BLaER1 (cell line): ENCODE data around the gene PHLDB1.

Source experiments
- H3K27ac ChIP-seq: shearing (Covaris generic); formaldehyde crosslinking; 2 replicates; pipeline ENCODE4 v1.8.1; 2022
- H3K27me3 ChIP-seq: shearing (Covaris generic); formaldehyde crosslinking; 2 replicates; pipeline ENCODE4 v1.8.1; 2022
- H3K36me3 ChIP-seq: shearing (Covaris generic); formaldehyde crosslinking; 2 replicates; pipeline ENCODE4 v1.8.1; 2022
- H3K4me1 ChIP-seq: shearing (Covaris generic); formaldehyde crosslinking; 2 replicates; pipeline ENCODE4 v1.8.1; 2022
- H3K4me2 ChIP-seq: shearing (Covaris generic); formaldehyde crosslinking; 2 replicates; pipeline ENCODE4 v1.8.1; 2022
- H3K4me3 ChIP-seq: shearing (Covaris generic); formaldehyde crosslinking; 2 replicates; pipeline ENCODE4 v1.8.1; 2022
- H3K9ac ChIP-seq: shearing (Covaris generic); formaldehyde crosslinking; 2 replicates; pipeline ENCODE4 v1.8.1; 2022
- H3K9me3 ChIP-seq: shearing (Covaris generic); formaldehyde crosslinking; 2 replicates; pipeline ENCODE4 v1.8.1; 2022
- H4K20me1 ChIP-seq: shearing (Covaris generic); formaldehyde crosslinking; 2 replicates; pipeline ENCODE4 v1.8.1; 2022
- Cebpa-rat ChIP-seq: shearing (Covaris generic); IDR thresholded peaks from 2 replicates; pipeline ENCODE4 v1.8.1; 2022

Gene PHLDB1

DNA sequence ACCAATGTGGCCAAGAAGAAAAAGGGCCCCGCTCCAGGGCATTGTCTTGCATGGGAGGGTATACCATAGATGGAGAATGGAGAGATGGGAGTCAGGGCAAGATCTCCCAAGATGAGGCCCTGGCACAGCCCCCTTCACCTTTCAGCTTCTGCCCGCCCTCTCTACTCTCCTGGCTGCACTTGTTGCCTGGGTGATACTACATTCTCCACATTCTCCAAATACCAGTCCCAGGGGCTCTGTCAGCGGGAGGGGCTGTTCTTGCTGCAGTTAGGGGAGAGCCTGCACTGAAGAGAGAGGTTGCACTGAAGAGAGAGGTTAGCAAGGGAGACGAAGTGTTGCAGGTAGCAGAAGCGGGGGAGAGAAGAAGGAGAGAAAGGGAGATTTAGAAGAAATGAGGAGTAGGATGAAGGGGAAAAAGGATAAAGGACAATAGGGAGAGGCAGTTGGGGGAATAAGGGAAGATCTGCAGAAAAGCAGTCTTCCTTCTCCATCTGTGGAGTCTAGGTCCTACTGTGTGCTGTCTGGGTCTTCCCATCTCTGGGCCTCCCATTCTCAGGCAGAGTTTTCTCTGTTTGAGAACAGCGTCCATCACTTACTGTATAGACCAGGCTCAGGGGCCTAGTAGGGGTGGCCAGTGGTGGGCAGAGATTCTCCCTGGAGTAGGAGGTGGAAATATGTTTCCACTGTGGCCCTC is 8.0 kb downstream of the PHLDB1 start:
- no peaks in the 10 kb centered on the region for H3K36me3 ChIP-seq
- H3K9me3 ChIP-seq: no peaks in the 10 kb centered on the region
- no peak overlapping the region for H3K9ac ChIP-seq
- peaks cover 43% of the 10 kb centered on the region for H3K27me3 ChIP-seq
- TF ChIP-seq Cebpa-rat: no peak
- H4K20me1 ChIP-seq: peaks cover 4% of the 10 kb centered on the region
- no peak overlapping the region for H3K27ac ChIP-seq
- no peak overlapping the region for H3K4me2 ChIP-seq
- H3K4me1 ChIP-seq: peaks cover 31% of the 10 kb centered on the region
- H3K4me3 ChIP-seq: no peak overlapping the region

DNA sequence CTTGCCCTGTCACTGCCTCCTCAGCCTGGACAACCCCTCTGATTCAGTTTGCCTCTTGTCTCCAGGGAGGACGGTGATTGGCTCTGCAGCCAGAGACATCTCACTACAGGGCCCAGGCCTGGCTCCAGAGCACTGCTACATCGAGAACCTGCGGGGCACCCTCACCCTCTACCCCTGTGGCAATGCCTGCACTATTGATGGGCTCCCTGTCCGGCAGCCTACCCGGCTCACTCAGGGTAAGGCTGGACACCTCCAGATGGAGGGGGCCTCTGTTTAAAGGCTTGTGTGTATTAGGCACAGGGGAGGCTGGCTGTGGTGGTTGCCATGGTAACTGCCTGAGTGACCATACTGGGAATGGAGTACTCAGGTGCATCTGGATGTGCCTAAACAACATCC is 8.6 kb downstream of the PHLDB1 start:
- Histone ChIP-seq H3K4me2 (no peak overlapping the region), H3K9ac (no peak overlapping the region), H3K9me3 (no peaks in the 10 kb centered on the region), H3K36me3 (no peaks in the 10 kb centered on the region), H3K27me3 (peaks cover 42% of the 10 kb centered on the region), H3K27ac (no peak overlapping the region), H3K4me3 (no peak overlapping the region), H3K4me1 (peaks cover 31% of the 10 kb centered on the region), H4K20me1 (no peaks in the 10 kb centered on the region)
- TF ChIP-seq Cebpa-rat: no peak

DNA sequence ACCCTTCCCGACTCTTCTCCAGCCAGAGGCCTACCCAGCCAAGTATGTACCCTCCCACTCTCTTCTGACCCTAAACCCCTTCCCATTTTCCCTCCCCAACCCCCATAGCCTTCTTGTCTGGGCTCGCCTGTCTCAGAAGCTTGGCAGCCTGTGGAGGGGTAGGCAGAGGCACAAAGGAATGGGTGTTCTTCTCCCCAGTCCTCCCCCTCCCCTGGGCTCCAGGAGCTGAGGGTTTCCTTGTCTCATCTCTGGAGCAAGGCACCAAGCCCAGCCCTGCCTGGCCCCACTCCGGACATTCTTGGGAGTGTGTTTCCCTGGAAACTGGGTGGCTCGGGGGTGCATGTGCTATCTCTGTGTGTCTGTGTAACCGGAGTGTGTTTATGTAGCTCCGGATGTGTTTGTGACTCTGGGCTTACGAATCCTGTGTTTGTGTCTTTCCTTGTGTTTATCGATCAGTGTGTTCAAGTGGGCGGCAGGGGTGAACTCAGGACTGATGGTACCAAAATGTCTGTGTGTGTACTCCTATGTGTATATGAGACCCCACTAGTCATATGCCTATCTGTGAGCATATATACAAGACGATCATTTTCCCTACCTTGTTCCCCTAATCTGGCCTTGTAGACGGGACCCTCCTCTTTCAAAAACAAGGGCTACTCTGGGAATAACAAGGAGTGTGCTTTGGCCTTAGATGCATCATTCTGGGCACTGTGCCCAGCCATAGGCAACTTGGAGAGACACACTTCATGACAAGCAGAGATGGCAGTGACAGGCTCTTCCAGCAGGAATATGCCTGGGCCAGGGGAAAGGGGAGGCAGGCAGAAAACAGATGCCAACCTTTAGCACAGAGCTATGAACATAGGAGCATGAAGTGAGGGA is 10.9 kb downstream of the PHLDB1 start:
- Histone ChIP-seq H3K4me3 (no peak overlapping the region), H3K27ac (no peak overlapping the region), H3K9me3 (no peaks in the 10 kb centered on the region), H3K27me3 (peaks cover 18% of the 10 kb centered on the region), H3K4me2 (no peak overlapping the region), H3K9ac (no peak overlapping the region), H3K36me3 (no peaks in the 10 kb centered on the region), H3K4me1 (peaks cover 43% of the 10 kb centered on the region), H4K20me1 (no peaks in the 10 kb centered on the region)
- no peak for TF ChIP-seq Cebpa-rat

DNA sequence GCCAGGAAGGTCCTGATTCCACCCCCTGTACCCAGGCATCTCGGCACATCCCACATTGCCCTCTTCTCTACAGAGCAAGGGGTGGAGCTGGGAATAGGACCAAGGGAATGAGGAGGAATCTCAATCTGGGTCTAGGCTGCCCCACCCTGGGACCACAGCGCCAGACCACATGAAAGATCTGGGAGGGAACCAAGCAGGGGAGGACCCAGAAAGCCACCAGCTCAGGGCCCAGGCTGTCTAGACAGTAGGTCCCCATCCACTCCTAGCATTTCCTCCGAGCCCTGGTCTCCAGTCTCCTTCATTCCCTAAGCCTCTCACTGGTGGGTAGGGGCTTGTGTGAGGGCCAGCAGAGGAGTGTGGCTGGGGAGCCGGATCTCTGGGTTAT is 11.6 kb downstream of the PHLDB1 start:
- H3K4me2 ChIP-seq: peak overlapping the region; percentile 37; the same call in 1 of the 2 replicates
- H3K9ac ChIP-seq: no peak overlapping the region
- no peaks in the 10 kb centered on the region for H3K9me3 ChIP-seq
- TF ChIP-seq Cebpa-rat: no peak
- H4K20me1 ChIP-seq: no peaks in the 10 kb centered on the region
- H3K27ac ChIP-seq: no peak overlapping the region
- no peaks in the 10 kb centered on the region for H3K36me3 ChIP-seq
- H3K4me3 ChIP-seq: no peak overlapping the region
- H3K27me3 ChIP-seq: peaks cover 12% of the 10 kb centered on the region; the same call in 1 of the 2 replicates
- H3K4me1 ChIP-seq: peaks cover 46% of the 10 kb centered on the region

DNA sequence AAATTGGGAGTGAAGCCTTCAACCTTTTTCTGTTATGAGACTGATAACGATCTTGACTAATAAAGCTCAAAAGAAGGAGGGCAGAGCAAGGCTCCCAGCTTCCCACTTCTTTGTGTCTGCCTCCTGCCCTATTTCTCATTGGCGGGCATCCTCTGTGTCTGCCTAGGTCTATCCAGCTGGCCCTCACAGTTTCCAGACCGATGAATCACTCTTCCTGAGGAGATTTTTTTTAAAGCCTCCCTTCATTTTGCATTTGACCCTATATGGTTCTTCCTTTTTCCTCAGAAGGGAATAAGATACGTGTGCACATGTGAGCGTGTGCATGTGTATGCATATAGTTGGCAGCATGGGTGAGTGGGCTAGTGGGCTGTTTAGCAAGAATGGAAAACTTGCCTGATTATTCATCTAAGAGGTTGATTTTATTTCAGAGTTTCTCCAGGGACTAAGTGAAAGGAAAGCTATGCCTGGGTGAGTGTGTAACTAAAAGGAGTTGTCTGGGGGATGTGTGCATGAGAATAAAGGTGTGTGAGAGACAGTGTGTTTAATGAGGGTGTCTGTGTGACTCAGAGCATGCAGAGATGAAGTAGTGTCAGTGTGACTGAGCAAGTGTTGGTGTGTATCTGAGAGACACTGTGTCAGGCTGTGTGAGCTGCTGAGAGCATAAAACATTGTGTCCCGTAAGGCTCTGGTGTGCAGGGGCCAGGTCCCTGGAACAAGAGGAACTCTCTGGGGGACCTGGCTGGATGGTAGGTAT is 12.2 kb downstream of the PHLDB1 start:
- H3K4me1 ChIP-seq: peaks cover 46% of the 10 kb centered on the region
- H3K4me2 ChIP-seq: peak overlapping the region; percentile 37
- no peaks in the 10 kb centered on the region for H4K20me1 ChIP-seq
- peaks cover 6% of the 10 kb centered on the region; the same call in 1 of the 2 replicates for H3K27me3 ChIP-seq
- no peaks in the 10 kb centered on the region for H3K9me3 ChIP-seq
- no peak overlapping the region for H3K4me3 ChIP-seq
- no peak overlapping the region for H3K9ac ChIP-seq
- no peaks in the 10 kb centered on the region for H3K36me3 ChIP-seq
- H3K27ac ChIP-seq: no peak overlapping the region
- no peak for TF ChIP-seq Cebpa-rat

DNA sequence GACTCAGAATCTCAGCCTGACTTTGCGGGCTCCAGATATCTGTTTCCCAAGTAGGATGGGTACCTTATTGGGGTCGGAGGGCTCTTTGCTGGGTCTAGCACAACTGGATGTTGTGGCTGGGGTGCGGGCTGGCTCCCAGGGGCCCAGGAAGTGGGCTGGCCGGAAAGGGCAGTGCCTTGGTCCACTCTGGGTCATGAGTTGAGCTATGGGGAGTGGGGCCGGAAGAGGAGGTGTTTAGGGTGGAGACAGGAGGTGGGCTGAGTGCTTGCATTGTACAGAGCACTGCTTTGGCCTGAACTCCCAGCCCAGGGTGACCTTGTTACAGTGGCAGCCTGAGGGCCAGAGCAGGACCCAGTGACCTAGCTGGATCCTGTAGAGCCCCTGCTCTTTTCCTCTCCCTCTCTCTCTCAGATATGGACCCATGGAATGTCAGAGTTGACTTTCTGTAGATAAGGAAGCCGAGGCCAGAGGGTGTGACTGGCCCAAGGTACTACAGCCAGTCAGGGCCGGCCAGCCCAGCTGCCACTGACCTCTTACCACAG is 13.2 kb downstream of the PHLDB1 start:
- peaks cover 6% of the 10 kb centered on the region; the same call in 1 of the 2 replicates for H3K36me3 ChIP-seq
- no peak for TF ChIP-seq Cebpa-rat
- no peaks in the 10 kb centered on the region for H3K9me3 ChIP-seq
- no peaks in the 10 kb centered on the region for H4K20me1 ChIP-seq
- peaks cover 46% of the 10 kb centered on the region for H3K4me1 ChIP-seq
- peaks cover 5% of the 10 kb centered on the region; the same call in 1 of the 2 replicates for H3K27me3 ChIP-seq
- peak overlapping the region; percentile 76; the same call in 1 of the 2 replicates for H3K9ac ChIP-seq
- peak overlapping the region; percentile 66 for H3K4me3 ChIP-seq
- H3K27ac ChIP-seq: peak overlapping the region; percentile 62
- peak overlapping the region; percentile 91 for H3K4me2 ChIP-seq

DNA sequence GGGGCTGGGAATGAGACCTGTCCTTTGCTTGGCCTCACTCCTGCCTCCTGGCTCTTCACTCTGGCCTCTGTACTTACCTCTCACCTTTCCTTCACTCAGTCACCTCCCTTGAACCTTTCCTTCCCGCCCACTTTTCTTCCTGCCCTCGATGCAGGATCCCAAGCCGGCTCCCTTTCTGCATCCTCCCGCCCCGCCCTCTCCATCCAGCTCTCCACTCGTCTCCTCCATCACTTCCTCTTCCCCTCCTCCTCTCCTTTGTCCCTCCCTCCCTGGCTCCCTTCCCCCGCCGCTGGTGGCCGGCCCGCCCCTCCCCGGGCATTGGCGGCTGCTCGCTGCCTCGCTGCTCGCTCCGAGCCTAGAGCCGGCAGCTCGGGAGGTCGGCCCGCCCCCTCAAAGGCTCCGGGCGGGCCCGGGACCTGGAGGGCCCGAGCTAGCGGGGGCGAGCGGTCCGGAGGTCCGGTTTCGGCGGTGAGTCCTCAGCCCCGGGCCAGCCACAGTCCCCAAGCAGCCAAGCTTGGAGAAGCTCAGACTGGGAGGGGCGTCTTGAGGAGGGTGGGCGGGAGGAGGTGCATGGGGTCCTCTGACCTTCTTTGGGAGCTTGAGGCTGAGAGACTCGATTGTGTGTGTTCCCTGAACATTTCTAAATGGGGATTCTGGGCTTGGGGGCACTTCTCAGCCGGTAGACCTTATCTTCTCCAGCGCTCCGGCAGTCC is 13.8 kb downstream of the PHLDB1 start:
- Histone ChIP-seq H3K9me3 (no peaks in the 10 kb centered on the region), H3K36me3 (peaks cover 6% of the 10 kb centered on the region; the same call in 1 of the 2 replicates), H3K4me3 (peak overlapping the region; percentile 66), H3K27ac (peak overlapping the region; percentile 62), H3K4me2 (peak overlapping the region; percentile 91), H3K27me3 (peaks cover 5% of the 10 kb centered on the region; the same call in 1 of the 2 replicates), H3K4me1 (peaks cover 46% of the 10 kb centered on the region), H4K20me1 (no peaks in the 10 kb centered on the region), H3K9ac (peak overlapping the region; percentile 76; the same call in 1 of the 2 replicates)
- no peak for TF ChIP-seq Cebpa-rat

DNA sequence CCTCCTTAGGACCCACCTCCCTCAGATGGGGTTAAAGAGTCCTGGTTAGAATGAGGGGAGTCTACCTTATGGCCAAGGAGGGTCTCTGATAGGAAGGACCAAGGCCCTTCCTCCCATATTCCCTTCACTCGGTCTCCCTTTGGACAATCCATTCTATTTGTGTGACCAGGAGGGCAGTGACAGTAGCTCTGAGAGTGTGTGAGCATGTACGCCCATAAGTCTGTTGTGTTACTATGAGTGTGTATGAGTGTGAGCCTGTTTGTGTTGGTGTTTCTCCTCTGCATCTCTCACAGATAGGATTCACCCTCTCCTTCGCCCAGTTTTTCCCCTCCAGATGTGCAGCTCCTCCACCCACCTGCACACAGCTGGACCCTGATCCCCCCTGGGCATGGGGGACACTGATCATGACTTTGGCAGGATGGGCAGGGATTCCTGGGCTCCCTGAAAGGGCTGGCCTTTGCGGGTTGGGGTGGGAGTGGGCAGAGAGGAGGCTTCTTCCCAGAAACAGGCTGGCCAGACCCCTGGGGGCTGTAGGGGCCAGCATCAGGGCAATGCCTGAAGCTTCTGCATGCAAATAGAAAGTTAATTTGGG is 14.5 kb downstream of the PHLDB1 start:
- 0 out of 2 replicates have a peak overlapping the region, but pooled peaks have one; percentile 62 for H3K27ac ChIP-seq
- peaks cover 5% of the 10 kb centered on the region; the same call in 1 of the 2 replicates for H3K27me3 ChIP-seq
- peaks cover 6% of the 10 kb centered on the region; the same call in 1 of the 2 replicates for H3K36me3 ChIP-seq
- peak overlapping the region; percentile 66 for H3K4me3 ChIP-seq
- TF ChIP-seq Cebpa-rat: no peak
- peak overlapping the region; percentile 91 for H3K4me2 ChIP-seq
- peak overlapping the region; percentile 76; the same call in 1 of the 2 replicates for H3K9ac ChIP-seq
- no peaks in the 10 kb centered on the region for H3K9me3 ChIP-seq
- no peaks in the 10 kb centered on the region for H4K20me1 ChIP-seq
- peaks cover 46% of the 10 kb centered on the region for H3K4me1 ChIP-seq
